ENCODE results near the gene CXXC4. TPM values are rescaled to one million over a fixed set of nuclear protein-coding genes. Genes with fewer than 3 reads are reported as not detected.

The CXXC4 gene
- total and polyA plus RNA-seq, 2 donors (not counting 1 experiment from before 2014, with no cell fraction given), result under 0.01 to 0.02 TPM

DNA sequence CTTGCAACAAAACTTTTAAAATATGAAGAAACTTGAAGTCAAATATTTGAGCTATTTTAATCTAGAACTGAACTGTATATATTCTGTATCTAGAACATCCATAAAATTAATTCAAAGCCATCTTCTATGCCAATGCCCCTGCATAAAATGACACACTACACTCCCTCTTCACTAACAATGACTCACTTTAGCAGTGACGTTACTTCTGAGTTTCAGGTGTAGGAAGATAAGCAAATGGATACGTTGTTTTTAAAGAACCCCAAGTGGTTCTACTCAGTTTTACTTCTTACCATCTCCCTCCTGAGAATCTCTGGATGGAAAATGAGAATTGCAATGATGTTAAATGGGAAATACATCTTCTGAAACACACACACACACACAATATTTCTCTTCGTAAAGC lies 45.2 kb downstream of the CXXC4 start:
- Histone ChIP-seq H3K27me3 (ENCODE audit: control insufficient read depth, insufficient read depth, low read length) (no peaks in the 10 kb centered on the region), H3K4me2 (ENCODE audit: extremely low read depth, insufficient read depth, low read length) (no peak overlapping the region), H3K36me3 (ENCODE audit: control insufficient read depth, insufficient read depth, low read length) (no peaks in the 10 kb centered on the region), H2AFZ (ENCODE audit: low read length) (no peak overlapping the region), H4K20me1 (ENCODE audit: control insufficient read depth, extremely low read depth, insufficient read depth, low read length) (no peaks in the 10 kb centered on the region), H3K4me3 (replicated peaks in 1 of 4; ENCODE audit: control extremely low read depth in 1 of 4, insufficient read depth in 1 of 4, low read depth in 3 of 4, low read length in 4 of 4) (no peak overlapping the region), H3K4me1 (ENCODE audit: control insufficient read depth, extremely low read depth, insufficient read depth, low read length) (no peaks in the 10 kb centered on the region), H3K27ac (ENCODE audit: insufficient read depth, low read length) (no peak overlapping the region), H3K79me2 (ENCODE audit: control insufficient read depth, insufficient read depth, low read length) (no peaks in the 10 kb centered on the region), H3K9ac (ENCODE audit: insufficient read depth, low read length) (no peak overlapping the region), H3K9me3 (ENCODE audit: control insufficient read depth, insufficient read depth, low read depth, low read length) (no peaks in the 10 kb centered on the region)
- no peak for DNase-seq (ENCODE audit: low read depth in 2 of 2)
- no peak for TF ChIP-seq EZH2 (IDR thresholded peaks at IDR 0.05; ENCODE audit: low read length, missing control alignments)
- TF ChIP-seq, protein P1, sequence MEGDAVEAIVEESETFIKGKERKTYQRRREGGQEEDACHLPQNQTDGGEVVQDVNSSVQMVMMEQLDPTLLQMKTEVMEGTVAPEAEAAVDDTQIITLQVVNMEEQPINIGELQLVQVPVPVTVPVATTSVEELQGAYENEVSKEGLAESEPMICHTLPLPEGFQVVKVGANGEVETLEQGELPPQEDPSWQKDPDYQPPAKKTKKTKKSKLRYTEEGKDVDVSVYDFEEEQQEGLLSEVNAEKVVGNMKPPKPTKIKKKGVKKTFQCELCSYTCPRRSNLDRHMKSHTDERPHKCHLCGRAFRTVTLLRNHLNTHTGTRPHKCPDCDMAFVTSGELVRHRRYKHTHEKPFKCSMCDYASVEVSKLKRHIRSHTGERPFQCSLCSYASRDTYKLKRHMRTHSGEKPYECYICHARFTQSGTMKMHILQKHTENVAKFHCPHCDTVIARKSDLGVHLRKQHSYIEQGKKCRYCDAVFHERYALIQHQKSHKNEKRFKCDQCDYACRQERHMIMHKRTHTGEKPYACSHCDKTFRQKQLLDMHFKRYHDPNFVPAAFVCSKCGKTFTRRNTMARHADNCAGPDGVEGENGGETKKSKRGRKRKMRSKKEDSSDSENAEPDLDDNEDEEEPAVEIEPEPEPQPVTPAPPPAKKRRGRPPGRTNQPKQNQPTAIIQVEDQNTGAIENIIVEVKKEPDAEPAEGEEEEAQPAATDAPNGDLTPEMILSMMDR (conservative IDR thresholded peaks at IDR 0.05 in 1 of 2, IDR thresholded peaks at IDR 0.05 in 1 of 2; ENCODE audit: low read depth in 1 of 2, low read length in 2 of 2), result no peak

DNA sequence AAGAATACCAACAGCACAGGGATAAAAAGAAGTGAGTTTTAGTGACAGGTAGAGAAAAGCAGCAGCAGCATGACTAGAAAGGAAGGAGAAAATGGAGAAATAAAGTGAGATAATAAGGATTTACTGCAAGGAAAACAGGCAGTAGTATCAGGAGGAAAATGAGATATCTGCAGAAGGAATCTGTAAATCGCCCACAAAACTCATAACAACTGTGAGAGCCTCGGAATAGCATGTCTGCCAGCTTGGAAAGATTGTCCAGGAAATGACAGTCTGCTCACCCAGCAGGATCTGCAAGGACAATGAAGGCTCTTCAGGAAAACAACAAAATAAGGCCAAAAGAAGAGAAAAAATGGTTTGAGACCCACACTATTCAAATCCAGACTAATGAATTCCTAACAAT lies 47.4 kb downstream of the CXXC4 start:
- no peaks in the 10 kb centered on the region for H3K4me1 ChIP-seq (ENCODE audit: control insufficient read depth, extremely low read depth, insufficient read depth, low read length)
- peak in 1 of 2 donors; percentile 11 for DNase-seq (ENCODE audit: low read depth in 2 of 2)
- no peaks in the 10 kb centered on the region for H3K79me2 ChIP-seq (ENCODE audit: control insufficient read depth, insufficient read depth, low read length)
- H3K4me3 ChIP-seq (replicated peaks in 1 of 4; ENCODE audit: control extremely low read depth in 1 of 4, insufficient read depth in 1 of 4, low read depth in 3 of 4, low read length in 4 of 4), result no peak overlapping the region
- TF ChIP-seq EZH2 (IDR thresholded peaks at IDR 0.05; ENCODE audit: low read length, missing control alignments), result no peak
- TF ChIP-seq, protein P1 (conservative IDR thresholded peaks at IDR 0.05 in 1 of 2, IDR thresholded peaks at IDR 0.05 in 1 of 2; ENCODE audit: low read depth in 1 of 2, low read length in 2 of 2), result no peak
- H3K27me3 ChIP-seq (ENCODE audit: control insufficient read depth, insufficient read depth, low read length), result no peaks in the 10 kb centered on the region
- no peak overlapping the region for H3K9ac ChIP-seq (ENCODE audit: insufficient read depth, low read length)
- H3K27ac ChIP-seq (ENCODE audit: insufficient read depth, low read length), result no peak overlapping the region
- no peak overlapping the region for H3K4me2 ChIP-seq (ENCODE audit: extremely low read depth, insufficient read depth, low read length)
- no peak overlapping the region for H2AFZ ChIP-seq (ENCODE audit: low read length)
- H3K36me3 ChIP-seq (ENCODE audit: control insufficient read depth, insufficient read depth, low read length), result no peaks in the 10 kb centered on the region
- H3K9me3 ChIP-seq (ENCODE audit: control insufficient read depth, insufficient read depth, low read depth, low read length), result no peaks in the 10 kb centered on the region
- no peaks in the 10 kb centered on the region for H4K20me1 ChIP-seq (ENCODE audit: control insufficient read depth, extremely low read depth, insufficient read depth, low read length)

DNA sequence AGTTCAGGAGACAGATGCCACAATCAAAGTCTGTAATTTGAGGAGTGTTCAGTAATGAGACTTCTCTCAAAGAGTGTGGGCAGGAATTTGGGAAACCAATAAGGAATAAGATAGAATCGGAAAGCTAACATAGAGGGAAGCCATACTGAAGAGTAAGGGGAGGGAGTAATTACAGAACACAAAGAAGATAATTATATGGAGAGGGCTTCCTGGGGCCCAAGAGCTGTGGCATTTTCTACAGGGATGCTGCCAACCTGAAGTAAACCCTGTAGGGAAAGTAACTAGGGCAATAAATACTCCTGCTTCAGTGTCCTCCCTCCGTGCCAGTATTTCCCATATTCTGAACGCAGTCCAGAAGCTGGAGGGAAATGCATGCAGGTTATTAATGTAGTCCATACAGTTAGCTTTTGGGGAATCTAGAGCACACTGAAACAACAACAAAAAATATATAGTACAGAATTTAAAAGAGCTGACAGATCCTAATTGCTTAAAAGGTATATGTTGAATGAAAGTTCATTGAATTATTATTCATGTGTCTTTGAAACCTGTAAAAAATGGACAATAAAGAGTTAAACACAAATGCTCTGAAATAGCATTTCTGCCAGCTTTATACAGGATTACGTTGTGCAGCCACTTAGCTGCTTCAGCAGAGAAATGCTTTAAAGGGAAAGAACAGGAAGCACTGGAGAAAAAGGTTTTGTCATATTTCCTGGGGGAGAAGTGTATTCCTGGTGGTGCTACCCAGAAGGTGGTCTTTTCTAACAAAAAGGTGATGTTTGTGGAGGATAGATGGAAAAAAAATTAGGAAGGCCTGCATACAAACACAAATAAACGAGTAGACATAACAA lies 48.0 kb downstream of the CXXC4 start:
- H3K9me3 ChIP-seq (ENCODE audit: control insufficient read depth, insufficient read depth, low read depth, low read length), result no peaks in the 10 kb centered on the region
- H3K36me3 ChIP-seq (ENCODE audit: control insufficient read depth, insufficient read depth, low read length), result no peaks in the 10 kb centered on the region
- H3K27ac ChIP-seq (ENCODE audit: insufficient read depth, low read length), result no peak overlapping the region
- H3K4me1 ChIP-seq (ENCODE audit: control insufficient read depth, extremely low read depth, insufficient read depth, low read length), result no peaks in the 10 kb centered on the region
- no peak overlapping the region for H2AFZ ChIP-seq (ENCODE audit: low read length)
- DNase-seq (ENCODE audit: low read depth in 2 of 2), result no peak
- no peaks in the 10 kb centered on the region for H3K79me2 ChIP-seq (ENCODE audit: control insufficient read depth, insufficient read depth, low read length)
- no peak overlapping the region for H3K4me3 ChIP-seq (replicated peaks in 1 of 4; ENCODE audit: control extremely low read depth in 1 of 4, insufficient read depth in 1 of 4, low read depth in 3 of 4, low read length in 4 of 4)
- no peak overlapping the region for H3K4me2 ChIP-seq (ENCODE audit: extremely low read depth, insufficient read depth, low read length)
- H3K27me3 ChIP-seq (ENCODE audit: control insufficient read depth, insufficient read depth, low read length), result no peaks in the 10 kb centered on the region
- H3K9ac ChIP-seq (ENCODE audit: insufficient read depth, low read length), result no peak overlapping the region
- TF ChIP-seq EZH2 (IDR thresholded peaks at IDR 0.05; ENCODE audit: low read length, missing control alignments), result no peak
- TF ChIP-seq, protein P1 (conservative IDR thresholded peaks at IDR 0.05 in 1 of 2, IDR thresholded peaks at IDR 0.05 in 1 of 2; ENCODE audit: low read depth in 1 of 2, low read length in 2 of 2), result no peak
- no peaks in the 10 kb centered on the region for H4K20me1 ChIP-seq (ENCODE audit: control insufficient read depth, extremely low read depth, insufficient read depth, low read length)

Measured in fibroblast of lung (primary cell).